GM12878 (cell line): ENCODE measurements around the gene DMWD. TPM values are rescaled to one million over a fixed set of nuclear protein-coding genes. Genes with fewer than 3 reads are reported as not detected.

Experiments used
- ATAC-seq: fragments of 200-7000 bp; cut with Tn5 transposase; 3 replicates; pipeline ENCODE4 v1.9.1; 2020; ENCODE audit warnings: mild to moderate bottlenecking, moderate library complexity
- BruUV-seq: library from RNA; stranded (reverse); fragments of 400-500 nt; replicated peaks from 2 replicates; lab custom pipeline; 2021; lab: Mats Ljungman, UMichigan
- CTCF ChIA-PET: fragments of 300-600 bp; sonication (Branson Sonifier 250); formaldehyde crosslinking; extraction: SDS; loops from one replicate; lab custom pipeline; 2021; ENCODE audit warnings: inconsistent platforms; lab: Yijun Ruan, JAX
- POLR2A ChIA-PET: fragments of 350-600 bp; formaldehyde crosslinking; extraction: SDS; loops from one replicate; lab custom pipeline; 2021; ENCODE audit warnings: inconsistent platforms; lab: Charles Lee
- RAD21 ChIA-PET: fragments of 300-600 bp; sonication (Branson Sonifier 250); formaldehyde crosslinking; loops from one replicate; lab custom pipeline; 2023; ENCODE audit warnings: antibody characterized with exemption; ENCODE audit not compliant: unreplicated experiment; lab: Charles Lee
- SMC1A ChIA-PET: fragments of 300-600 bp; sonication (Branson Sonifier 250); formaldehyde crosslinking; loops from one replicate; lab custom pipeline; 2023; ENCODE audit not compliant: unreplicated experiment, uncharacterized antibody; lab: Charles Lee
- DNase-seq: peaks from one replicate; pipeline ENCODE4 v3.0.0-alpha.2; 2011; ENCODE audit warnings: low read depth, low spot score
- FAIRE-seq: peaks from 3 replicates; lab custom pipeline; 2011; peaks lifted over from hg19 to GRCh38; lab: Jason Lieb, UNC
- H2AFZ ChIP-seq: 2 replicates; pipeline ENCODE4 v1.6.0; 2011; ENCODE audit warnings: low read depth, low read length, control low read depth; ENCODE audit not compliant: control insufficient read depth
- H3K27ac ChIP-seq: 2 replicates; pipeline ENCODE4 v1.5.1; 2011; ENCODE audit warnings: control low read depth; ENCODE audit not compliant: control insufficient read depth, insufficient read depth
- H3K27me3 ChIP-seq, 2 experiments: replicated peaks in 1 of 2; 2 replicates each; pipeline versions ENCODE4 v1.6.0 to v1.6.1; 2011; ENCODE audit warnings: low read length in 1 of 2; ENCODE audit not compliant: control insufficient read depth in 2 of 2, insufficient read depth in 2 of 2
- H3K36me3 ChIP-seq, 2 experiments: 2 replicates each; pipeline ENCODE4 v1.5.1; 2011; ENCODE audit warnings: low read length in 1 of 2; ENCODE audit not compliant: control insufficient read depth in 2 of 2, insufficient read depth in 2 of 2
- H3K4me1 ChIP-seq: 2 replicates; pipeline ENCODE4 v1.6.1; 2011; ENCODE audit warnings: mild to moderate bottlenecking, low read length, moderate library complexity, mixed read lengths; ENCODE audit not compliant: control insufficient read depth, insufficient read depth
- H3K4me2 ChIP-seq: 2 replicates; pipeline ENCODE4 v1.6.0; 2011; ENCODE audit warnings: control low read depth; ENCODE audit not compliant: control insufficient read depth, insufficient read depth
- H3K4me3 ChIP-seq: fragments of 200-600 bp; sonication (generic); 2 replicates; pipeline ENCODE4 v1.5.1; 2016
- H3K79me2 ChIP-seq: 2 replicates; pipeline ENCODE4 v1.6.0; 2011; ENCODE audit warnings: low read length; ENCODE audit not compliant: control insufficient read depth, insufficient read depth
- H3K9ac ChIP-seq: 2 replicates; pipeline ENCODE4 v1.8.0; 2011; ENCODE audit warnings: low read length, control low read depth, mixed read lengths; ENCODE audit not compliant: control insufficient read depth, insufficient read depth
- H3K9me3 ChIP-seq: replicated peaks from 3 replicates; pipeline ENCODE4 v1.5.1; 2011; ENCODE audit warnings: mild to moderate bottlenecking, low read length; ENCODE audit not compliant: control insufficient read depth, insufficient read depth
- H4K20me1 ChIP-seq: 2 replicates; pipeline ENCODE4 v1.6.0; 2011; ENCODE audit not compliant: control insufficient read depth, insufficient read depth
- ETV6 ChIP-seq, 2 experiments: fragments of 450-650 bp in 1 of 2; IDR thresholded peaks in 1 of 2; conservative IDR thresholded peaks in 1 of 2; 2 replicates each; pipeline ENCODE4 v1.6.1; 2014; ENCODE audit warnings: antibody characterized with exemption in 1 of 2, borderline replicate concordance in 1 of 2, low read depth in 1 of 2, mild to moderate bottlenecking in 1 of 2, moderate library complexity in 1 of 2
- IKZF1 ChIP-seq: fragments of 450-650 bp; conservative IDR thresholded peaks from 2 replicates; pipeline ENCODE4 v1.6.1; 2017; ENCODE audit warnings: antibody characterized with exemption, mild to moderate bottlenecking
- MYB ChIP-seq: fragments of 150-350 bp; IDR thresholded peaks from 2 replicates; pipeline ENCODE4 v1.6.1; 2014; ENCODE audit warnings: mild to moderate bottlenecking, low read depth, low read length, borderline replicate concordance
- POLR2A ChIP-seq: IDR thresholded peaks from 2 replicates; pipeline ENCODE4 v1.6.1; 2011; ENCODE audit warnings: low read depth, mild to moderate bottlenecking, low read length
- SPI1 ChIP-seq: IDR thresholded peaks from 2 replicates; pipeline ENCODE4 v1.6.1; 2011; ENCODE audit warnings: low read depth, mild to moderate bottlenecking, low read length, moderate library complexity, borderline replicate concordance; ENCODE audit not compliant: insufficient read depth
- TBL1XR1 ChIP-seq: IDR thresholded peaks from 2 replicates; pipeline ENCODE4 v1.6.1; 2012; ENCODE audit warnings: low read depth, low read length, improper control_type of control experiment
- TCF3 ChIP-seq: IDR thresholded peaks from 2 replicates; pipeline ENCODE4 v1.6.1; 2012; ENCODE audit warnings: low read depth, mild to moderate bottlenecking, low read length, borderline replicate concordance; ENCODE audit not compliant: insufficient read depth
- ZSCAN29 ChIP-seq: fragments of 450-650 bp; IDR thresholded peaks from 2 replicates; pipeline ENCODE4 v1.6.1; 2017; ENCODE audit warnings: mild to moderate bottlenecking, moderate library complexity
- WGBS: methylation state at CpG from one replicate; pipeline ENCODE4 v1.1.6; 2016; ENCODE audit warnings: low lambda C conversion rate; ENCODE audit not compliant: insufficient replicate concordance, insufficient coverage; ENCODE audit errors: missing lambda C conversion rate; 5-methylcytosine and 5-hydroxymethylcytosine counted together
- in situ Hi-C: fragments of 300-500 bp; cut with MboI; formaldehyde crosslinking; loops from 9 replicates; pipeline ENCODE4 v1.14.3; 2018; ENCODE audit warnings: mixed read lengths
- intact Hi-C: fragments of 100-400 bp; cut with micrococcal nuclease; formaldehyde crosslinking; loops from one replicate; pipeline ENCODE4 v1.14.2; 2022; ENCODE audit not compliant: unreplicated experiment
- polyA plus RNA-seq, 11 experiments: library from polyadenylated mRNA; depleted of rRNA in 4 of 11; unstranded in 6 of 11; stranded (reverse) in 5 of 11; fragments of >200 nt; fragmentation: Nextera tagmentation in 4 of 11; fragmentation: Illumina TruSeq in 1 of 11; extraction: Ambion mirVana in 4 of 11; extraction: Trizol in 1 of 11; gene quantifications; 1 replicate in 1 of 11; 2 replicates in 10 of 11; pipeline versions ENCODE4 v1.2.1 to v1.2.3, GENCODE V29; 2011 to 2016; ENCODE audit warnings: inconsistent platforms in 2 of 11, missing spikeins in 2 of 11, low read depth in 1 of 11
- total RNA-seq, 4 experiments: library from RNA; depleted of rRNA in 3 of 4; stranded (reverse); fragments of >200 nt in 3 of 4; fragmentation: Illumina TruSeq in 1 of 4; extraction: Trizol in 1 of 4; gene quantifications; 2 replicates each; pipeline versions ENCODE4 v1.2.1 to v1.2.3, GENCODE V29; 2013 to 2021
- TF ChIP-seq, protein P1 (sequence below): IDR thresholded peaks from 2 replicates; pipeline ENCODE4 v1.6.1; 2012; ENCODE audit warnings: improper control_type of control experiment, low read depth, low read length; ENCODE audit not compliant: insufficient replicate concordance

The DMWD gene
- total and polyA plus RNA-seq, 10 of the 15 experiments (the other 5 are each of a cell fraction or from before 2014, with no cell fraction given): 3.5 to 56.0 (median 11.6) TPM

DNA sequence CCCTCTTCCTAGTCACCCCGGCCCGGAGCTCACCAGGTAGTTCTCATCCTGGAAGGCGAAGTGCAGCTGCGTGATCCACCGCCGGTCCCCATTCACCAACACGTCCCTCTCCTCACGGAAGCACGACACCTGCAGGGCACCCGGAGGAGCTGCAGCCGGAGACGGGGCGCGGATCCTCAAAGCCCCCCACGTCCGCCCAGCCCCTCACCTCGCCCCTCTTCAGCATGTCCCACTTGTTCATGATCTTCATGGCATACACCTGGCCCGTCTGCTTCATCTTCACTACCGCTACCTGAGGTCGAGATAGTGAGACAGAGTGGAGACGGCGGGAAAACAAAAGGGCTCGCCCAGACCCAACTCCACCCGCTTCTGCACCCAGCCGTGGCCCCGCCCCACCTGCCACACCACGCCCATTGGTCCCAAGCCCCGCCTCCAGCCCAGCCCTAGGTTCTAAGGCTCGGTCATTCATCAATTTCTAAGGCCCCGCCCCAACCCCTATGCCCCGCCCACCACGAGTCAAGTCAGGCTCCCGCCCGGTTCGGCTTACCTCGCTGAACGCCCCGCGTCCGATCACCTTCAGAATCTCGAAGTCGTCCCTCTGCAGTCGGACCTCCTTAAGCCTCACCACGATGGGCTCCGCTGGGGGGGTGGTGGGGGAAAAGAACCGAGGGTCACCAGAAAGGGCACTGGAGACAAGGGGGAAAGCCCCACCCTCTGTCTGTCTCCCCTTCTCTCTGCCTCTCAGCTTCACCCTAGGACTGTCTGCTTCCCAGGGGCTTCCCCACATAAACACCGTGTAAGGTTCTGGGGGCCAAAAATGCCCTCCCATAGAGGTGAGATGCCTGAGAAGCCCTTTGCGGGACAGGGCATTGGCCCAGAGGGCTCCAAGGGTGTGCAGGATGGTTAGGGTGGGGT, 13.2 kb downstream of the DMWD start (continued):
- TF ChIP-seq IKZF1: peak; percentile 48; the same call in 1 of the 2 replicates

DNA sequence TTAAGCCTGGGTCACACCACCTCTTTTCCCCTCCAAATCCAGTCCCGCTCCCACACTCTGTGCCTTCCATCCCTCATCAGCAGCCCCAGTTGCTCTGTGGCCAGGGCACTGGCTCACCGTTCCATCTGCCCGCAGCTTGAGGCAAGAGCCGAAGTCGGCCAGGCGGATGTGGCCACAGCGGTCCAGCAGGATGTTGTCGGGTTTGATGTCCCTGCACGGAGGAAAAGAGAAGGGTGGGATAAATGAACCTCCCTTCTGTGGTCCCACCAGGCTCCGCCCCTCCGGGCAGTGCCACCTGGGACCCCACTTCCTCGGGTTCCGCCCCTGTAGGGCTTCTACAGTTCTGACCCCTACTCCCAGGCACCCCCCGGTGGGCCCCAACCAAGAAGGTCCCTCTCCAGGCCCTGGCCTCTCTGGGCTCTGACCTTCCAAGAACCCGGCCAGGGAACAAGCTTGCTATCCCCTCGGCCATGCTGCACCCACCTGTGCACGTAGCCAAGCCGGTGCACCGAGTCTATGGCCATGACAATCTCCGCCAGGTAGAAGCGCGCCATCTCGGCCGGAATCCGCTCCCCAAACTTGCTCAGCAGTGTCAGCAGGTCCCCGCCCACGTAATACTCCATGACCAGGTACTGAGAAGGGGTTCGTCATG, 14.5 kb downstream of the DMWD start:
- no peak overlapping the region for H3K4me3 ChIP-seq
- FAIRE-seq (no peak), DNase-seq (no peak), ATAC-seq (no peak)
- intact Hi-C loops: no loop called here
- POLR2A ChIA-PET: no interaction called here
- peaks cover 11% of the 10 kb centered on the region for H3K4me1 ChIP-seq
- in situ Hi-C loops: no loop called here
- no peaks in the 10 kb centered on the region for H3K36me3 ChIP-seq
- no TSS peak for BruUV-seq
- CTCF ChIA-PET: interaction anchor here (1.2 to 1.3 kb wide), 2 partner anchors 15 to 61 kb away, joined by 3 to 4 read pairs; no protein-coding TSS in a partner anchor
- WGBS: 91% methylated on average over 28 of the region's 28 CpGs
- no peaks in the 10 kb centered on the region for H4K20me1 ChIP-seq
- H3K27me3 ChIP-seq: no peaks in the 10 kb centered on the region
- H3K27ac ChIP-seq: no peak overlapping the region
- SMC1A ChIA-PET: no interaction called here
- H3K4me2 ChIP-seq: no peak overlapping the region
- RAD21 ChIA-PET: no interaction called here
- TF ChIP-seq TBL1XR1 (no peak), MYB (no peak), ZSCAN29 (no peak), TCF3 (no peak), SPI1 (no peak), ETV6 (conservative IDR thresholded peaks at IDR 0.05 in 1 of 2, IDR thresholded peaks at IDR 0.05 in 1 of 2; ENCODE audit: borderline replicate concordance in 1 of 2, low read depth in 1 of 2) (no peak), POLR2A (0 out of 2 replicates have a peak, but pooled peaks have one; percentile 19)
- TF ChIP-seq, protein P1, sequence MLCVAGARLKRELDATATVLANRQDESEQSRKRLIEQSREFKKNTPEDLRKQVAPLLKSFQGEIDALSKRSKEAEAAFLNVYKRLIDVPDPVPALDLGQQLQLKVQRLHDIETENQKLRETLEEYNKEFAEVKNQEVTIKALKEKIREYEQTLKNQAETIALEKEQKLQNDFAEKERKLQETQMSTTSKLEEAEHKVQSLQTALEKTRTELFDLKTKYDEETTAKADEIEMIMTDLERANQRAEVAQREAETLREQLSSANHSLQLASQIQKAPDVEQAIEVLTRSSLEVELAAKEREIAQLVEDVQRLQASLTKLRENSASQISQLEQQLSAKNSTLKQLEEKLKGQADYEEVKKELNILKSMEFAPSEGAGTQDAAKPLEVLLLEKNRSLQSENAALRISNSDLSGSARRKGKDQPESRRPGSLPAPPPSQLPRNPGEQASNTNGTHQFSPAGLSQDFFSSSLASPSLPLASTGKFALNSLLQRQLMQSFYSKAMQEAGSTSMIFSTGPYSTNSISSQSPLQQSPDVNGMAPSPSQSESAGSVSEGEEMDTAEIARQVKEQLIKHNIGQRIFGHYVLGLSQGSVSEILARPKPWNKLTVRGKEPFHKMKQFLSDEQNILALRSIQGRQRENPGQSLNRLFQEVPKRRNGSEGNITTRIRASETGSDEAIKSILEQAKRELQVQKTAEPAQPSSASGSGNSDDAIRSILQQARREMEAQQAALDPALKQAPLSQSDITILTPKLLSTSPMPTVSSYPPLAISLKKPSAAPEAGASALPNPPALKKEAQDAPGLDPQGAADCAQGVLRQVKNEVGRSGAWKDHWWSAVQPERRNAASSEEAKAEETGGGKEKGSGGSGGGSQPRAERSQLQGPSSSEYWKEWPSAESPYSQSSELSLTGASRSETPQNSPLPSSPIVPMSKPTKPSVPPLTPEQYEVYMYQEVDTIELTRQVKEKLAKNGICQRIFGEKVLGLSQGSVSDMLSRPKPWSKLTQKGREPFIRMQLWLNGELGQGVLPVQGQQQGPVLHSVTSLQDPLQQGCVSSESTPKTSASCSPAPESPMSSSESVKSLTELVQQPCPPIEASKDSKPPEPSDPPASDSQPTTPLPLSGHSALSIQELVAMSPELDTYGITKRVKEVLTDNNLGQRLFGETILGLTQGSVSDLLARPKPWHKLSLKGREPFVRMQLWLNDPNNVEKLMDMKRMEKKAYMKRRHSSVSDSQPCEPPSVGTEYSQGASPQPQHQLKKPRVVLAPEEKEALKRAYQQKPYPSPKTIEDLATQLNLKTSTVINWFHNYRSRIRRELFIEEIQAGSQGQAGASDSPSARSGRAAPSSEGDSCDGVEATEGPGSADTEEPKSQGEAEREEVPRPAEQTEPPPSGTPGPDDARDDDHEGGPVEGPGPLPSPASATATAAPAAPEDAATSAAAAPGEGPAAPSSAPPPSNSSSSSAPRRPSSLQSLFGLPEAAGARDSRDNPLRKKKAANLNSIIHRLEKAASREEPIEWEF: no peak
- no peaks in the 10 kb centered on the region for H3K79me2 ChIP-seq
- no peak overlapping the region for H2AFZ ChIP-seq
- H3K9me3 ChIP-seq: no peaks in the 10 kb centered on the region
- no peak overlapping the region; the same call in 1 of the 2 replicates for H3K9ac ChIP-seq
